ENCODE measurements around the gene MELTF. TPM values are rescaled to one million over a fixed set of nuclear protein-coding genes. Genes with fewer than 3 reads are reported as not detected.

The MELTF gene
- total and polyA plus RNA-seq, 2 of the 13 experiments (the other 11 are each of a cell fraction or from before 2014, with no cell fraction given), result 3.2 to 7.5 TPM

DNA sequence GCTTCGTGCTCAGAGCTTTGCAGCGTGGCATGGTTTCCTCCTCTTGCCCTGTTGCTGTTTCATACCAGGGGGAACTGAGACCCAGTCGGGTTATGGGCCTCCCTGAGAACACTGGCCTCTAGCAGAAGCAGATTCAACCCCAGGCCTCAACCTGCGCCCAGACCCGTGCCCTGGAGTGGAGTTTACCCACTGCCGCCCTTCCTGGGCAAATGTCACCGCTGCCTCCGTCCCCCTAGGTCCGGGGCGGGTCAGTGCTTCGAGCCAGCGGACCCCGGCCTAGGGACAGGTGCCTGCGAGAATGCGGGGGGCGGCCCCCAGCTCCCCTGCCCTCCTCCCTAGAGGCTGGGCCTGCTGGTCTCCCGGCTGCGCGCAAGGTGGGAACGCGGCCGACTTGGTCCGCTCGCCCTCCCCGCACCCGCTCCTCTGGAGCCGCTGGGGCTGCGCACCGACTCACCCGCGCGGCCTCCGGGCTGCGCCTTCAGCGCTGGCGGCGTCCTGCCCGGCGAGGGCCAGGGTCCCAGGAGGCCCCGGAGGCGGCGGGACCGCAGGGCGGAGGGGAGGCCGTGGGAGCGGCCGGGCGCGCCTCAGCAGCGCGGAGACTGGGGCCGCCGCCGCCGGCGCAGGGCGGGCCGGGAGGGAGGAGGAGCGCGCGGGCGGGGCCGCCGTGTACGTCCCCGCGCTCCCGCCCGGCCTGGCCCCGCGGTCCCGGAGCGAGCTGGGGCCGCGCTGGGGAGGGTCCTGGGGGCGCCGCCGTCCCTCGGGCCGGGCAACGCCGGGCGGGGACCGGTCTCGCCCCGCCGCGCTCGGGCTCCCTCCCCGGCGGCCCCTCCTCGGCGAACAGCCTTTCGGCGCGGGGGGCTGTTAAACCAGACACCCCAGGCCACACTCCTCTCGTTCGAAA is 61.1 kb downstream of the MELTF start, which contains the start of gene PIGZ (continued):
- TF ChIP-seq ZBTB44 (CRISPR knock-in tag; IDR thresholded peaks at IDR 0.05), result no peak
- TF ChIP-seq, protein P1, sequence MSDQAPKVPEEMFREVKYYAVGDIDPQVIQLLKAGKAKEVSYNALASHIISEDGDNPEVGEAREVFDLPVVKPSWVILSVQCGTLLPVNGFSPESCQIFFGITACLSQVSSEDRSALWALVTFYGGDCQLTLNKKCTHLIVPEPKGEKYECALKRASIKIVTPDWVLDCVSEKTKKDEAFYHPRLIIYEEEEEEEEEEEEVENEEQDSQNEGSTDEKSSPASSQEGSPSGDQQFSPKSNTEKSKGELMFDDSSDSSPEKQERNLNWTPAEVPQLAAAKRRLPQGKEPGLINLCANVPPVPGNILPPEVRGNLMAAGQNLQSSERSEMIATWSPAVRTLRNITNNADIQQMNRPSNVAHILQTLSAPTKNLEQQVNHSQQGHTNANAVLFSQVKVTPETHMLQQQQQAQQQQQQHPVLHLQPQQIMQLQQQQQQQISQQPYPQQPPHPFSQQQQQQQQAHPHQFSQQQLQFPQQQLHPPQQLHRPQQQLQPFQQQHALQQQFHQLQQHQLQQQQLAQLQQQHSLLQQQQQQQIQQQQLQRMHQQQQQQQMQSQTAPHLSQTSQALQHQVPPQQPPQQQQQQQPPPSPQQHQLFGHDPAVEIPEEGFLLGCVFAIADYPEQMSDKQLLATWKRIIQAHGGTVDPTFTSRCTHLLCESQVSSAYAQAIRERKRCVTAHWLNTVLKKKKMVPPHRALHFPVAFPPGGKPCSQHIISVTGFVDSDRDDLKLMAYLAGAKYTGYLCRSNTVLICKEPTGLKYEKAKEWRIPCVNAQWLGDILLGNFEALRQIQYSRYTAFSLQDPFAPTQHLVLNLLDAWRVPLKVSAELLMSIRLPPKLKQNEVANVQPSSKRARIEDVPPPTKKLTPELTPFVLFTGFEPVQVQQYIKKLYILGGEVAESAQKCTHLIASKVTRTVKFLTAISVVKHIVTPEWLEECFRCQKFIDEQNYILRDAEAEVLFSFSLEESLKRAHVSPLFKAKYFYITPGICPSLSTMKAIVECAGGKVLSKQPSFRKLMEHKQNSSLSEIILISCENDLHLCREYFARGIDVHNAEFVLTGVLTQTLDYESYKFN (CRISPR knock-in tag; conservative IDR thresholded peaks at IDR 0.05), result 0 out of 2 replicates have a peak, but pooled peaks have one; percentile 35
- TF ChIP-seq TCF7 (IDR thresholded peaks at IDR 0.05; ENCODE audit: low read depth), result no peak
- peak; percentile 50; the same call in 1 of the 2 replicates for TF ChIP-seq SALL1 (CRISPR knock-in tag; IDR thresholded peaks at IDR 0.05)
- TF ChIP-seq ZNF777 (CRISPR knock-in tag; IDR thresholded peaks at IDR 0.05), result no peak
- no peak for TF ChIP-seq ZNF562 (CRISPR knock-in tag; IDR thresholded peaks at IDR 0.05; ENCODE audit: borderline replicate concordance)
- TF ChIP-seq ZBTB7B (CRISPR knock-in tag; IDR thresholded peaks at IDR 0.05), result no peak
- TF ChIP-seq SMC3 (IDR thresholded peaks at IDR 0.05; ENCODE audit: low read length), result no peak
- no peak; the same call in 1 of the 2 replicates for TF ChIP-seq ZNF430 (CRISPR knock-in tag; IDR thresholded peaks at IDR 0.05)
- 0 out of 2 replicates have a peak, but pooled peaks have one; percentile 58 for TF ChIP-seq ZNF550 (CRISPR knock-in tag; IDR thresholded peaks at IDR 0.05; ENCODE audit: borderline replicate concordance)
- peak; percentile 42; the same call in 1 of the 2 replicates for TF ChIP-seq ZNF761 (CRISPR knock-in tag; conservative IDR thresholded peaks at IDR 0.05)
- peak; percentile 26 for TF ChIP-seq CAMTA2 (CRISPR knock-in tag; IDR thresholded peaks at IDR 0.05; ENCODE audit: borderline replicate concordance)
- no peak for TF ChIP-seq SP4 (CRISPR knock-in tag; IDR thresholded peaks at IDR 0.05)
- TF ChIP-seq ZNF800 (CRISPR knock-in tag; IDR thresholded peaks at IDR 0.05), result no peak
- TF ChIP-seq STAT5B (CRISPR knock-in tag; IDR thresholded peaks at IDR 0.05), result no peak
- TF ChIP-seq CREM (IDR thresholded peaks at IDR 0.05), result no peak
- TF ChIP-seq CREM (CRISPR knock-in tag; IDR thresholded peaks at IDR 0.05), result no peak
- TF ChIP-seq ZNF431 (CRISPR knock-in tag; IDR thresholded peaks at IDR 0.05; ENCODE audit: borderline replicate concordance, low read depth), result peak; percentile 19; the same call in 1 of the 2 replicates
- TF ChIP-seq SCMH1 (CRISPR knock-in tag; IDR thresholded peaks at IDR 0.05; ENCODE audit: borderline replicate concordance), result no peak
- no peak for TF ChIP-seq NONO (IDR thresholded peaks at IDR 0.05)
- peak; percentile 56 for TF ChIP-seq NONO (CRISPR knock-in tag; conservative IDR thresholded peaks at IDR 0.05)
- TF ChIP-seq ZNF556 (CRISPR knock-in tag; IDR thresholded peaks at IDR 0.05; ENCODE audit: borderline replicate concordance), result no peak

Data from HepG2 (cell line).